Measurements from ENCODE around the gene DCDC2. TPM values are rescaled to one million over a fixed set of nuclear protein-coding genes. Genes with fewer than 3 reads are reported as not detected.
"Not testable (repeated sequence)": the region's sequence is repeated elsewhere in the genome, so short reads cannot be mapped to it uniquely, and the experiment has no call there.

The DCDC2 gene
- polyA plus RNA-seq, 3 donors, result 96.2 to 138 (median 110) TPM

GRCh38 chr6:24228681-24229255, 129.1 kb downstream of the DCDC2 start:
- no peak for DNase-seq

DNA sequence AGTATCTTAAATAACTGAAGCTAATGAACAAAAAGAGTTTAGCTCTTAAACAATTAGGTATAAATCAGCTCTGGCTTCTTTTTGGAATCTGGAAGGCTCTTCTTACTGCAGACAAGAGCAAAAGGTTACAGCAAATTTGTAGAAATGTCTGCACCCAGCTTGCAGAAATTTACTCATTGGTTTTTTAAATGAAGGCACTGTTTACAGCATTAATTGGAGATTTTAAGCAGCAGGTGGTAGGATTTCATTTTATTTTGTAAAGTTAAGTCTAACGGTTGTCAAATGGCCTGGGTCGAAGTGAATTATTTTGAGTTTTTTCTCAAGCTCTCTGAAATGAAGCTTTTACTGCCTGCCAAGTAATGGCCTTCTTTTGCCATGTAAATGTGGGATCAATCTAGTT, 129.7 kb downstream of the DCDC2 start:
- DNase-seq, result no peak

DNA sequence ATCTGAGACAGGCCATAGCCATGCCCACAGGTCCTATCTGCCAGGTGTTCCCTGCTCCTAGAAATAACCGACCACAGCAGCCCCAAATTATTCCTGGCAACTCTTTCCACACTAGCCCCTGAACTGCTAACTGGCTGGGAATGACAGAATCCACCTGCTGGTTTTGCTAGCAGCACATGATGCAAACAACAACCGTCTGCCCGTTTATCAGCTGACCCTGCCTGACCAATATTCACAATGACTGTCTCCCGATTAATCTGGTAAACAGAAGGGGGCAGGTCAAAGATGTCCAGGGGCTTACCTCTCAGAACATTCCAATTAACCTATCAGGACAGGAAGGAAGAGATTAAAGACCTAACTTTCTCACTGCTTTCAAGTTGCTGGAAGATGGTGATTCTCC, 130.3 kb downstream of the DCDC2 start:
- peak; percentile 26 for DNase-seq

DNA sequence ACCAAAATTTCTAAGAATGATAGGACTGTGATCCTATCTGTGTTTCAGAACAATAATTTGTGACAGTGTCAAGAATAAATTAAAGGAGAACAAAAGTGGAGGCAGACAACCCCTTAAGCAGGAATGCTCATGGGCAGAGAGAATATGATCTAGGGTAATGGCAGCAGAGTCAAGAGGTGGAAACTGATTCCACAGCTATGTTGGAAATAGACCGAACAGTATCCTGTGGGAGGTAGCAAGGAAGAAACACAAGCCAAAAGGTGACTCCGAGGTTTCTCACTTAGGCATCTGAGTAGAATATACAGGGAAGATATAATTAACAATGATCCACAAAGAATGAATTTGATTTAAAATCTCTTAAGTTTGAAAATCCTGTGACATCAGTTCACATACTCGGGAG, 131.3 kb downstream of the DCDC2 start:
- peak; percentile 55 for DNase-seq

DNA sequence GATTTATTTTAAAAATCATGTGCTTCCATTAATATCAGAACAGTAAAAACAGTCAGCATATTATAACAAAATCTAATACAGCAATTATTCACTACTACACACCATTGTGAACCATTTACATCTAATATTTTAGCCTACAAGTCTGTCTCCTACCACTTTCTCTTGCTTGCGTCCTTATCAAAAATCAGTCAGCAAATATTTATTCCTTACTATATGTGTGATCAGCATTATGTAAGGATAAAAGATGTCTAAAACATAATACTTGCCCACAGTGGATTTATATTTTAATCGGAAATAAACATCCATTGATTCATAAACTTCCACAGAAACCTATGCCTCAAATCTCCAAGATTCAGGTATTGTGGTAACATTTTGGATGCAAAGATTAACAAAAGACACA, 132.0 kb downstream of the DCDC2 start:
- no peak for DNase-seq

DNA sequence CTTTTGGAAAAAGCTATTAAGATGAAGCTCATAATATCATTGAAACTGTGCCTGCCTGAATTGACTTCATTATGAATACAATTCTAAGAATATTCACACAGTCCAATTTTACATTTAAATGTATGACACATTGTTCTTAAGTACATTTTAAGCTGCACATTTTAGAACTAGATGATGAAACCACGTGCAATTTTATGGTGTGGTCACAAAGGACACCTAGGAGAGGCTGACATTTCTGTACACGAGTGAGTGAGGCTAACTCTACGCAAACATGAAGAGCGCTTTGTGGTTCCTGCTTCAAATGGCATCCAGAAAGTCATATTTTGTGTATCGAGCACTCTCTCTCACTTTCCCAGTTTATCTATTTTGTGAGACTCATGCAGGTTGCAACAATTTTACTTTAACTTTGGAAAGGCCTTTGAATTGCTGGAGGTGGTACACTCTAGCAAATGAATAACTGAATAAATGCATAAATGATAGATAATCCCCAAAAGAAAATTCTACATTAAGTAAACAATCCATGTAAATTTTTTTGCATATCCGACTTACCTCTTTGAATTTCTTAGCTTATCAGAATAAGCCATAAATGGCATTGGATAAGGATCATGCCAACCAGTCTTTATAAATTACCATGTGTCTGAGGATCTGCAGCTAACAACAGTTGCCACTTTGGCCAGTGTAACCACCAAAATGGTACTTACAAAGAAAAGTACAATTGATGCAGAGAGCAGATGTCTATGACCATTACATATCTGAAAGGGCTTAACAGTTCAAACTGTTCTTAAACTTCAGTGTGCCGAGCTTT, 134.5 kb downstream of the DCDC2 start:
- no peak for DNase-seq

DNA sequence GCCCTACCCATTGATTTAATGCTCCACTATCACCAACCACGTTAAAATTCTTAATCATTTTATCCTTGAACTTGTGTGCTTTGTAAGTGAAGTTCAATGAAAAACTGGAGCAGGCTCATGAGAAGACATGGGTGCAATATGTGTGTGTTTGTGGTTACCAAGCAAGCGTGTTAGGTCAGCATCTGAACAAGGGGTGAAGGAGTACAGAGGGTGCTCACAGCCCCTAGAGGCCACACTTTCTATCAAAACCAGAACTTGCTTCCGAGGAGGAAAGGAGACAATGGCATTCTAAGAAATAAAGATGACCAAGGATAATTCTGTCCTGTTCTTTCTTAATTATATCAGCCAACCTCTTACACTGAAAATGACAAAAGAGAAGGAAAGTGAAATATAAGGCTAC, 138.2 kb downstream of the DCDC2 start:
- no peak for DNase-seq

DNA sequence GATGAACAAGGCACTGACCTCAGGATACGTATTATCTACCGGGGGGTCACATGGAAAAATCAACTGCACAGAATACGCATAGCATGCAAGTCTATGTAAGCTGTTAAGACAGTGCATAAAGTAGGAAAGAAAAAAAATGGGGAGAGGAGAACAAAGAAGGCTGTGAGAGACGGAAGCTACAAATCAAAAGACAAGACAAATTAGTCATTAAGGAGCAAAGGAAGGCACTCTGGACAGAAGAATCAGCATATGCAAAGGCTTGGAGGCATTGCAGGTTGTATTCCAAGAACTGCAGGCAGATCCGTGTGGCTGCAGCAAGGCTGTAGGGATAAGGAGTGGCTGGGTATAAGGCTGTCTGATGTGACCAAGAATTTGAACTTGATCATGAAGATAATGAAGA, 142.9 kb downstream of the DCDC2 start:
- DNase-seq, result no peak

- no peak for DNase-seq
Measured at GRCh38 chr6:24207413-24207812, 150.4 kb downstream of the DCDC2 start.

DNA sequence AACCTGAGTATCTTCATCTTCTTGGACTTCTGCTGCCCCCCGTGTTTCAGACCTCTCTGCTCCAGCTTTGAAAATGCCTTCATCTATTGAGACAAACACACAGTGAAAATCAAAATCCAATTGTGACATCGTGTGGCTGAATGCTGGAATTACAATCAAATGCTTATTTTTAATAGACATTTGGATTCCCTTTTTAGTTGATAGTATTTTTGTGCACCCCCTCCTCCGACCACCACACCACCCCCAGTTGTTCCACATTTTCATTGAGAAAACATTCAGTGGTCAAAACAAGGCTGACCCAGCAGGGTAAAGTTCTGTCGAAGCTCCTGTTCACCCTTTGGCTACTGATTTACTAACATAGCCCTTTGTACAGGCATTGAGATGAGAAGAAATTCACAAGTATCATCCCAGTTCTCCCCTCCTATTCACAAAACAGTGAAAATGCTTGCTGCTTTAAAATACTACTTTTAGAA, 152.8 kb downstream of the DCDC2 start:
- peak; percentile 42 for DNase-seq

DNA sequence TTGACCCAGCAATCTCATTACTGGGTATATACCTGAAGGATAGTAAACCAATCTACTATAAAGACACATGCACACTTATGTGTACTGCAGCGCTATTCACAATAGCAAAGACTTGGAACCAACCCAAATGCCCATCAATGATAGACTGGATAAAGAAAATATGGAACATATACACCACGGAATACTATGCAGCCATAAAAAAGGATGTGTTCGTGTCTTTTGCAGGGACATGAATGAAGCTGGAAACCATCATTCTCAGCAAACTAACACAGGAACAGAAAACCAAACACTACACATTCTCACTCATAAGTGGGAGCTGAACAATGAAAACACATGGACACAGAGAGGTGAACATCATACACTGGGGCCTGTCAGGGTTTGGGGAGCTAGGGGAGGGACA, 153.7 kb downstream of the DCDC2 start:
- DNase-seq, result not testable (repeated sequence)

DNA sequence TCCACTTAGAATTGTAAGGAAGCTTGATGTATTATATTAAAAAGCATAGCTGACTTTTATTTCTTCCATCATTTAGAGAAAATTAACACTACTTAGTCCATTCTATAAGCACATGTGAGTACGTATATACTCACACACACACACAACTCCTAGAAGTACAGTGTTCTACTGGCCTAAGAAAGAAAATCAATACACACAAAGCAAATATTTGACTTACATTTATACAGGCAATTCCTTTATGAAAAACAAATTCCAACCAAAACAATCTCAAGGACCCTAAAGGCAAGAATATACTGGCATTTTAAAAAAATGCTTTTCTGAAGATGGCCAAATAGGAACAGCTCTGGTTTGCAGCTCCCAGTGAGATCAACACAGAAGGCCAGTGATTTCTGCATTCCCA, 160.0 kb downstream of the DCDC2 start:
- no peak for DNase-seq

- DNase-seq, result no peak
Measured at GRCh38 chr6:24195836-24196597, 161.8 kb downstream of the DCDC2 start.

GRCh38 chr6:24194978-24195700, 162.7 kb downstream of the DCDC2 start:
- DNase-seq, result no peak

DNA sequence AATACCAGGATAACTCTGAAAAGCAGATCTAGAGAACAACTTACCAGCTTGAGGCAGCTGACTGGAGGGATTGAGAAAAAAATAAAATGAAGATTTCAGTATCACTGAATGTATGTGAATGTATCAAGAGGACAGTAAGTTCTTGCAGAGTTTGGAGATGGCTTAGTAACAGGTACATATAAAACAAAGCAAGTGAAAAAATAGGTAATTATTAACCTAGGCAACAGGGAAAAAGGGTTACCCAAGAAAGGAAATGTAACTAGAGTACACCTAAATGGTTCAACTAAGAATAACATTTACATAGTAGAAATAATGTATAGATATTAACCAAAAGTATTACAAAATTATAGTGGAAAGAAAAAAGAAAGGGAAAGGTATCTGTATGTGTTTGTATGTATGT, 164.5 kb downstream of the DCDC2 start:
- no peak for DNase-seq

GRCh38 chr6:24191346-24191745, 166.5 kb downstream of the DCDC2 start:
- DNase-seq, result no peak

DNA sequence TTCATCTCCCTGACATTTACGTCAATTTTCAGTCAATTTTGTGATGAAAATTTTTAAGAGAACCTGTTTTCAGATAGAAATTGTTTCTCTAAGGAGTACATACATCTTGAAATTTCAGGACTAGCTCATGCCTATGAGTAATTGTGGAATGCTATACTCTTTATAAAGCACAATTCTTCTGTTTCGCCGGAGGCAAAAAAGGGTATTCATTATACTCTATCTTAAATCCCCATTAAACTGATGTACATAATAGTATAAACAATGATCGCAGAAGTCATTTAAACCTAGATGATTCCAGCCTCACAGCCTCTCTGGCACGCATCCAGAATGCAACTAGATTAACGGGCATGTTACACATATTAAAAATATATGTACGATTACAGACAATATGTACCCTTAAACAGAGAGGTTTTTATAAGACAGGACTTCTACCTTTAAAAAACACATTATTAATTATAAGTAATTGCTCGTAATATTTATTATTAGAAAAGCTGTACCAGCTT, 169.2 kb downstream of the DCDC2 start:
- no peak for DNase-seq

- no peak for DNase-seq
Measured at GRCh38 chr6:24187965-24188577, 169.8 kb downstream of the DCDC2 start.

- no peak for DNase-seq
Measured at GRCh38 chr6:24186349-24186748, 171.5 kb downstream of the DCDC2 start.

DNA sequence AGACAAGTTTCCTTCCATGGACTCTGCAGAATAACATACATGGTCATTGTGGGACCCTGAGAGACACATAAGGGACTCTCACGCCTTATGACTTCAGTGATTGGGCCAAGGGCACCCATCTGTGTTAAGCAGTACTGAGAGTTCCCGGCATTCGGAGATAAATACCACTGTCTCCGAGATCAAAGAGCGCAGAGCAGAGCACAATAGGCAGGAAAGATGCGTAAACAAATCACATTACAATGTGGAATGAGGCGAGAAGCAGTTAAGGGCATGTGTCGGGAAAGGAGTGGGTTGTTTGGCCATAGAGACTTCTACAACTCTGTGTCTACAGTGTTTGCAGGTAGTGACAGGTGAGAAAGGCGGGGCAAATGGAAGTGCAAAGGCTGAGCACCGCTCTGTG, 174.3 kb downstream of the DCDC2 start:
- no peak for DNase-seq

DNA sequence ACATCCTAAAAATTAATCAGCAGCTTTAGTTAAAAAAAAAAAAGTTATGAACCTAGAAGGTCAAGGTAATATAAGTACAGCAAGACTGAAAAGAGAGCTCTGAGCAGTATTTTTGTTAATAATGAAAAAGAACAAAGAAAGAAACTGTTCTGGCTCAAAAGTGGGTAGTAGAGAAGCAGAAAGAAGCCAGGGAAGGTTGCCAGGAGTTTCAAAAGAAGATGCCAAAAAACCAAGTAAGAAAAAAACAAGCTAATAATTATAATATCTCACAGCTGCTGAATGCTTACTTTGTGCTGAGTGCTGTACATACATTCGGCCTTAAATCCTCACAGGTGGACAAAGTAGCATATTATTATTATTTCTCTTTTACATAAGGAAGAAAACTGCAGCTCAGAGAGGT, 200.0 kb downstream of the DCDC2 start:
- no peak for DNase-seq

- DNase-seq, result no peak
Measured at GRCh38 chr6:24154121-24154520, 203.7 kb downstream of the DCDC2 start.
